Neural progenitor cell (in vitro differentiated cells): ENCODE measurements around the gene ARHGAP19.

Experiments used
- CTCF ChIP-seq: fragments of 200-600 bp; sonication (generic); IDR thresholded peaks from 2 replicates; pipeline ENCODE4 v1.5.1; 2017; ENCODE audit warnings: antibody characterized with exemption, mild to moderate bottlenecking
- EZH2 ChIP-seq: fragments of 200-600 bp; sonication (generic); IDR thresholded peaks from 2 replicates; pipeline ENCODE4 v1.6.1; 2017; ENCODE audit warnings: antibody characterized with exemption, mild to moderate bottlenecking, moderate library complexity
- EZH2phosphoT487 ChIP-seq: fragments of 200-600 bp; sonication (generic); IDR thresholded peaks from 2 replicates; pipeline ENCODE4 v1.6.1; 2017; ENCODE audit warnings: antibody characterized with exemption

GRCh38 chr10:97318772-97319651 is 26.6 kb upstream of the ARHGAP19 start, which contains the start of gene FRAT1:
- no peak for TF ChIP-seq CTCF
- no peak for TF ChIP-seq EZH2
- TF ChIP-seq EZH2phosphoT487: no peak
